Stimulated activated CD4-positive, alpha-beta T cell treated with anti-CD3 and anti-CD28 coated beads, Interleukin-4, amount 100 ng/mL, for 1 hour (primary cell): Measurements from ENCODE around the gene FADS3.

Source experiments
- DNase-seq: peaks from one replicate; pipeline ENCODE4 v3.0.0-alpha.2; 2020

The FADS3 gene

GRCh38 chr11:61891331-61892084 lies at the start of gene FADS3:
Gene FADS3, minus strand, starts transcription at chr11:61891545. Its CDS starts 164 bp downstream, at chr11:61891381.
- peak; percentile 57 for DNase-seq

- DNase-seq = no peak
Measured at GRCh38 chr11:61940466-61940865, 49.1 kb upstream of the FADS3 start.

GRCh38 chr11:61935861-61936260 lies 44.5 kb upstream of the FADS3 start:
- DNase-seq = no peak

GRCh38 chr11:61930933-61931332 lies 39.6 kb upstream of the FADS3 start:
- DNase-seq = no peak

GRCh38 chr11:61928606-61929005 lies 37.3 kb upstream of the FADS3 start:
- DNase-seq = no peak

- no peak for DNase-seq
Measured at GRCh38 chr11:61927501-61927900, 36.2 kb upstream of the FADS3 start.

GRCh38 chr11:61926235-61926634 lies 34.9 kb upstream of the FADS3 start:
- DNase-seq = no peak

- no peak for DNase-seq
Measured at GRCh38 chr11:61925736-61926135, 34.4 kb upstream of the FADS3 start.

- DNase-seq = no peak
Measured at GRCh38 chr11:61924064-61924455, 32.7 kb upstream of the FADS3 start.

GRCh38 chr11:61923166-61924063 lies 32.1 kb upstream of the FADS3 start:
- DNase-seq = no peak

GRCh38 chr11:61922539-61922938 lies 31.2 kb upstream of the FADS3 start:
- DNase-seq = no peak

GRCh38 chr11:61921446-61921845 lies 30.1 kb upstream of the FADS3 start:
- no peak for DNase-seq

GRCh38 chr11:61919705-61920631 lies 28.6 kb upstream of the FADS3 start:
- DNase-seq = no peak

- no peak for DNase-seq
Measured at GRCh38 chr11:61918938-61919704, 27.8 kb upstream of the FADS3 start.

- no peak for DNase-seq
Measured at GRCh38 chr11:61918251-61918937, 27.0 kb upstream of the FADS3 start.

- DNase-seq = no peak
Measured at GRCh38 chr11:61917334-61918109, 26.2 kb upstream of the FADS3 start, which contains the start of gene RAB3IL1. Gene RAB3IL1, minus strand, starts transcription at chr11:61917566. Its CDS starts 199 bp downstream, at chr11:61917367.

GRCh38 chr11:61916737-61917333 lies 25.5 kb upstream of the FADS3 start:
- no peak for DNase-seq

- DNase-seq = no peak
Measured at GRCh38 chr11:61914471-61915171, 23.3 kb upstream of the FADS3 start.

GRCh38 chr11:61913699-61914395 lies 22.5 kb upstream of the FADS3 start:
- DNase-seq = no peak
